Heart right ventricle (tissue), 16 donors: Measurements from ENCODE around the gene CAPN13. TPM values are rescaled to one million over a fixed set of nuclear protein-coding genes. Genes with fewer than 3 reads are reported as not detected.

Experiments used
- ATAC-seq, 8 donors: fragments of 200-7000 bp; cut with Tn5 transposase; one replicate each; pipeline ENCODE4 v1.9.1; 2020; ENCODE audit warnings: mild to moderate bottlenecking in 8 of 8, moderate library complexity in 8 of 8, moderate number of reproducible peaks in 1 of 8
- DNase-seq, 2 donors: peaks; one replicate each; pipeline ENCODE4 v3.0.0-alpha.2; 2020
- H3K27ac ChIP-seq, 10 donors: fragments of 200-600 bp; sonication (generic) in 2 of 10; one replicate each; pipeline versions ENCODE4 v1.5.0 to v1.8.0; 2020 to 2022; ENCODE audit warnings: mild to moderate bottlenecking in 3 of 10
- H3K27me3 ChIP-seq, 7 donors: fragments of 200-600 bp; one replicate each; pipeline ENCODE4 v1.8.0; 2021 to 2022; ENCODE audit warnings: mild to moderate bottlenecking in 2 of 7
- H3K36me3 ChIP-seq, 9 donors: fragments of 200-600 bp; sonication (generic) in 1 of 9; one replicate each; pipeline versions ENCODE4 v1.5.0 to v1.8.0; 2020 to 2022; ENCODE audit warnings: mild to moderate bottlenecking in 2 of 9
- H3K4me1 ChIP-seq, 9 donors: fragments of 200-600 bp; sonication (generic) in 1 of 9; one replicate each; pipeline versions ENCODE4 v1.5.0 to v1.8.0; 2020 to 2022; ENCODE audit warnings: mild to moderate bottlenecking in 4 of 9
- H3K4me3 ChIP-seq, 10 donors: fragments of 200-600 bp; sonication (generic) in 2 of 10; one replicate each; pipeline versions ENCODE4 v1.5.0 to v1.8.0; 2020 to 2022; ENCODE audit warnings: mild to moderate bottlenecking in 7 of 10, moderate library complexity in 2 of 10
- H3K9me3 ChIP-seq, 11 donors: fragments of 200-600 bp in 10 of 11; sonication (generic) in 2 of 11; one replicate each; pipeline versions ENCODE4 v1.5.0 to v1.8.0; 2013 to 2022; ENCODE audit warnings: mild to moderate bottlenecking in 2 of 11, control low read depth in 1 of 11, moderate library complexity in 1 of 11
- WGBS, 2 donors: extraction: QIAGEN DNeasy Blood & Tissue Kit; methylation state at CpG; one replicate each; pipeline ENCODE4 v1.1.7; 2013; ENCODE audit warnings: inconsistent platforms in 1 of 2; 5-methylcytosine and 5-hydroxymethylcytosine counted together
- intact Hi-C, 10 donors: fragments of 100-400 bp; cut with DNase I; formaldehyde crosslinking; loops; one replicate each; pipeline versions ENCODE4 v1.11.1 to v1.14.2; 2022
- polyA plus RNA-seq, 2 donors: library from polyadenylated mRNA; stranded (reverse); fragments of 200-250 nt; gene quantifications; one replicate each; pipeline ENCODE4 v1.2.3, GENCODE V29; 2013
- total RNA-seq, 10 donors: library from RNA; stranded (reverse); fragmentation: NEBNext Ultra II Directional in 3 of 10; extraction: Animal tissue kit (Norgen Biotek cat#: 25700) in 3 of 10; gene quantifications; one replicate each; pipeline versions ENCODE4 v1.2.1 to v1.2.4, GENCODE V29; 2021 to 2023
- TF ChIP-seq, protein P1 (sequence below), 9 donors: fragments of 200-600 bp; sonication (generic) in 2 of 9; IDR thresholded peaks; one replicate each; pipeline versions ENCODE4 v1.5.0 to v1.8.0; 2021 to 2022; ENCODE audit warnings: antibody characterized with exemption in 9 of 9, mild to moderate bottlenecking in 5 of 9, moderate library complexity in 1 of 9
- donor health status: Arrhythmogenic right ventricular cardiomyopathy.
- donor health status: ischemic (EF 13 %, LVEDD 7.1; RV severe dilation, severe dysfunction).
- donor health status: healthy with polysubstance abuse.
- donor health status: DM: no; HTN: yes; CAD: no.
- donor health status: DM: no; HTN: no; CAD: no.
- donor health status: ischemic (EF 25% LVEDD 6.9; RV normal size, moderate dysfunction).
- donor health status: ischemic (EF 25% LVEDD 5.7; RV mildly dilated, moderate dysfunction).
- donor health status: healthy.
- donor health status: DM: yes; HTN: yes; CAD: no.
- donor health status: Ischemic cardiomyopathy.
- donor health status: ischemic (EF 35%, LVEDD 5.7; RV mildly dilated, moderate dysfunction).
- donor health status: nonischemic (EF 11% LVEDD 7.7; RV severe dilation, severe dysfunction).
- donor health status: DM: yes; HTN: yes; CAD: no.
- donor health status: PGD.
- donor health status: ischemic (EF 29% LVEDD 5.4; RV normal size, mild dysfunction).
- donor health status: nonischemic (EF 23%, LVEDD 6.1; RV moderate dilation, normal function).

Gene CAPN13
- total and polyA plus RNA-seq, 12 donors, result 0.09 TPM; not detected in 11

DNA sequence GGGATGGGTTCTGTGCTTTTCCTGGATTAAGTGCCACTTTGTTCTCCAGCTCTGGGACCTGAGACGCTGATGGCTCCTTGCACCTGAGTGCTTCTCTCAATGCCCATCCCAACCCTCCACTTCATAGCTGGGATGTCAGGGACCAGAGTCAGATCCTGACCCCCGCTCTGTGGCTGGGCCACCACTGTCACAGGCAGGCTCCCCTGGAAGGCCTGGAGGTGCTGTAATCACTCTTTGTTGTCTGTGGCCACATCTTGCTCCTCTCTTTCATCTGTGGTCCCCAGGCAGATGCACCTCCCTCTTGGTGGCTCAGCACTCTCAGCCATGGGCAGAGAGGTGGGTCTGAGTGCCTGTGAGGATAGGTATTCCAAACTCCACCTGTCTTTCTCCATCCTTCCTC lies 62.4 kb downstream of the CAPN13 start:
- no peaks in the 10 kb centered on the region for H3K36me3 ChIP-seq
- TF ChIP-seq, protein P1, sequence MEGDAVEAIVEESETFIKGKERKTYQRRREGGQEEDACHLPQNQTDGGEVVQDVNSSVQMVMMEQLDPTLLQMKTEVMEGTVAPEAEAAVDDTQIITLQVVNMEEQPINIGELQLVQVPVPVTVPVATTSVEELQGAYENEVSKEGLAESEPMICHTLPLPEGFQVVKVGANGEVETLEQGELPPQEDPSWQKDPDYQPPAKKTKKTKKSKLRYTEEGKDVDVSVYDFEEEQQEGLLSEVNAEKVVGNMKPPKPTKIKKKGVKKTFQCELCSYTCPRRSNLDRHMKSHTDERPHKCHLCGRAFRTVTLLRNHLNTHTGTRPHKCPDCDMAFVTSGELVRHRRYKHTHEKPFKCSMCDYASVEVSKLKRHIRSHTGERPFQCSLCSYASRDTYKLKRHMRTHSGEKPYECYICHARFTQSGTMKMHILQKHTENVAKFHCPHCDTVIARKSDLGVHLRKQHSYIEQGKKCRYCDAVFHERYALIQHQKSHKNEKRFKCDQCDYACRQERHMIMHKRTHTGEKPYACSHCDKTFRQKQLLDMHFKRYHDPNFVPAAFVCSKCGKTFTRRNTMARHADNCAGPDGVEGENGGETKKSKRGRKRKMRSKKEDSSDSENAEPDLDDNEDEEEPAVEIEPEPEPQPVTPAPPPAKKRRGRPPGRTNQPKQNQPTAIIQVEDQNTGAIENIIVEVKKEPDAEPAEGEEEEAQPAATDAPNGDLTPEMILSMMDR (IDR thresholded peaks at IDR 0.05), result no peak
- intact Hi-C loops, result no loop called here
- no peak overlapping the region for H3K4me3 ChIP-seq
- no peak overlapping the region for H3K27ac ChIP-seq
- WGBS, 2 donors, result 91 to 93% methylated on average over 2 of the region's 2 CpGs
- H3K27me3 ChIP-seq, result peaks cover 0 to 9% (median 3%) of the 10 kb centered on the region in 7 donors
- DNase-seq, result no peak
- no peak for ATAC-seq
- no peaks in the 10 kb centered on the region for H3K4me1 ChIP-seq
- no peaks in the 10 kb centered on the region for H3K9me3 ChIP-seq

DNA sequence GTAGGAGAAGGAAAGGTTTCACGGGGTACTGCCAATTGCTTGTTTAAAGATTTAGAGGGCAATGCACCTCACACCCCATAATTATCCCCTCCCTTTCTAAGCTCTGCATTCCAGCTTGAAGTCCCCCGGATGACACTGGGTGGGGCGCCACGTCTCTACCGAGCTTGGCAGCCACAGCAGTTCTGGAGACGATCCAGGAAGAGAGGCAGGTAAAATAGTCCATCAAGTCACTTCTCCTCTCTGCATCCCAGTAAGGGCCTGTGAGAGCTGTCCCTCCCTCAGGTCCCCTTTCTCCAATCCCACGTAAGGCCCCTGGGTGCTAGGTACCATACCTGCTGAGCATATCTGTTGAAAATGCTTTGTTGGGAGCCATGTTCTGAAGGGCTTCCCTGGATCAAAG lies 65.7 kb downstream of the CAPN13 start:
- H3K4me1 ChIP-seq, result no peaks in the 10 kb centered on the region
- ATAC-seq, result no peak

DNA sequence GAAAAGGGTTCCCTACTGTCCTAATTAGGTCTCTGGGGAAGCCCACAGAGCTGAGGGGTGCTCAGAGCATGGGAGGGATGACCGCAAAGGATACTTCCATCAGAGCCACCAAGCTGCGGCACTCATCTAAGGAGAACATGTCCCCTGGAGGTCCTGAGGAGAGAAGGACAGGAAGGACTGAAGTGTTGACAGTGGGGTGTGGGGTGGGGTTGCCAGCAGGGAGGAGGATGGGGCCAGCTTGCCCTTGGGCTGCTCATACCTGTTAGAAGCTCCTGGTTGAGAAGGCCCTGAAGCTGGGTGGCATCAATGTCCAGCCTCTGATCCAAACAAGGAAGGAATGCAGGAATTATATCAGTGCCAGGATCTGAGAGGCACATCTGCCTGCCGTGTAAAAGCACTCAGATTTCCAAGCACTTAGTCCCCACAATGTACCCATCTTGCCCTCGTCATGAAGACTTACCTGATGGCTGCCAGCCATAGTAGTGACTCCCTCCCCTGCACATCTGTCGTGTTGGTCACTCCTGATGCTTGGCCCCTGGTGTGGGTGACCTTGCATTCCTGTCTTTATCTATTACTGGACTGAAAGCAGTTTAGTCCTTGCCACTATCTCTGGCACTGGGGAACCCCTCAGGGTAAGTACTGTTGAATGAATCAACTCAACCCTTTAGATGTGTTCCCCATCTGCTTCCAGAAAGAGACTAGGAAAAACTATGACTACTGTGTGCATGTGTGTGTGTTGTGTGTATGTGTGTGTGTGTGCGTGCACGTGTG lies 68.9 kb downstream of the CAPN13 start:
- TF ChIP-seq, protein P1 (IDR thresholded peaks at IDR 0.05), result no peak
- Histone ChIP-seq H3K27me3 (peaks cover 0 to 38% (median 19%) of the 10 kb centered on the region in 7 donors), H3K4me1 (no peaks in the 10 kb centered on the region), H3K4me3 (no peak overlapping the region), H3K27ac (no peak overlapping the region), H3K36me3 (no peaks in the 10 kb centered on the region), H3K9me3 (no peaks in the 10 kb centered on the region)
- DNase-seq, result no peak
- 67 to 75% methylated on average over 7 of the region's 7 CpGs for WGBS, 2 donors
- intact Hi-C loops, result no loop called here
- ATAC-seq, result no peak

More for the DNA sequence above, 65.7 kb downstream of the CAPN13 start:
- intact Hi-C loops, result no loop called here
- TF ChIP-seq, protein P1 (IDR thresholded peaks at IDR 0.05), result no peak
- DNase-seq, result no peak
- no peak overlapping the region for H3K27ac ChIP-seq
- no peaks in the 10 kb centered on the region for H3K36me3 ChIP-seq
- no peaks in the 10 kb centered on the region for H3K9me3 ChIP-seq
- 78 to 83% methylated on average over 7 of the region's 7 CpGs for WGBS, 2 donors
- no peak overlapping the region for H3K4me3 ChIP-seq
- H3K27me3 ChIP-seq, result peaks cover 0 to 17% (median 0%) of the 10 kb centered on the region in 7 donors

DNA sequence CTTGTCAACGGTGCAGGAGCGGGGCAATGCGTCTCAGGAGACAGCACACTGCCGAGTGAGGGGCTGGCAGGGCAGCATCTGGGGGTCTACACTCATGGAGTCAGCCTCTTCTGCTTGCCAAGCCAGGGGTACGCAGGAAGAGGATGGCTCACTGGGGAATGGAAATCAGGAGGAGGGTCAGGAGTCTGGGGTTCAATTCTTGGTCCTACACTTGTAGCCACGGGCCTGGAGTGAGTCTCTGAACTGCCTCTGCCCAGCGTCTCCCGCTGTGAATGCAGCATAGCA lies 70.0 kb downstream of the CAPN13 start:
- H3K27ac ChIP-seq, result no peak overlapping the region
- TF ChIP-seq, protein P1 (IDR thresholded peaks at IDR 0.05), result no peak
- peaks cover 0 to 45% (median 20%) of the 10 kb centered on the region in 7 donors for H3K27me3 ChIP-seq
- ATAC-seq (no peak), DNase-seq (no peak)
- H3K9me3 ChIP-seq, result no peaks in the 10 kb centered on the region
- intact Hi-C loops, result no loop called here
- 85 to 89% methylated on average over 8 of the region's 8 CpGs for WGBS, 2 donors
- no peaks in the 10 kb centered on the region for H3K36me3 ChIP-seq
- H3K4me3 ChIP-seq, result no peak overlapping the region
- H3K4me1 ChIP-seq, result no peaks in the 10 kb centered on the region
